ENCODE data around the gene HNRNPUL1. TPM values are rescaled to one million over a fixed set of nuclear protein-coding genes. Genes with fewer than 3 reads are reported as not detected.

The HNRNPUL1 gene
- total RNA-seq, 4 donors from 2014 or later, result 129 to 180 (median 150) TPM

GRCh38 chr19:41356984-41357739, 93.0 kb downstream of the HNRNPUL1 start:
- Histone ChIP-seq H3K27me3 (peaks cover 3% of the 10 kb centered on the region), H3K9me3 (no peaks in the 10 kb centered on the region), H3K4me3 (replicated peaks in 1 of 3) (no peak overlapping the region), H3K4me1 (peaks cover 12 to 17% of the 10 kb centered on the region in 2 donors), H3K27ac (no peak overlapping the region), H3K36me3 (no peaks in the 10 kb centered on the region)
- intact Hi-C loops (cut with DNase I), result no loop called here
- no peak for TF ChIP-seq POLR2A (IDR thresholded peaks at IDR 0.05)
- no peak for TF ChIP-seq CTCF (IDR thresholded peaks at IDR 0.05)
- WGBS, 2 donors, result 88 to 92% methylated on average over 10 to 11 of the region's 11 CpGs
- DNase-seq, result no peak

Small RNA genes within 50 kb of the gene (small RNA-seq; reads per million reads assigned to genes)
- gene RN7SL34P, result not detected

Other genes with a start within 250 kb of the HNRNPUL1 start
- not detected for gene CYP2A13, start 175.9 kb upstream of the HNRNPUL1 start, total RNA-seq
- not detected for gene CYP2F1, start 149.9 kb upstream of the HNRNPUL1 start, total RNA-seq
- gene CYP2S1, start 71.2 kb upstream of the HNRNPUL1 start, total RNA-seq, result 1 to 10 TPM in 3 of 4 donors, not detected in 1; 1.0 to 2.3 (median 1.0) TPM
- gene AXL, start 45.1 kb upstream of the HNRNPUL1 start, total RNA-seq, result 10 to 100 TPM; 17.5 to 61.3 (median 35.4) TPM
- 10 to 100 TPM; 10.6 to 22.0 (median 19.3) TPM for gene CCDC97, start 45.8 kb downstream of the HNRNPUL1 start, total RNA-seq
- gene TGFB1, start 89.5 kb downstream of the HNRNPUL1 start, total RNA-seq, result 10 to 100 TPM in 3 of 4 donors, 1 to 10 TPM in 1; 9.6 to 13.7 (median 11.0) TPM
- gene B9D2, start 99.8 kb downstream of the HNRNPUL1 start, total RNA-seq, result 10 to 100 TPM in 2 of 4 donors, 1 to 10 TPM in 2; 5.9 to 12.5 (median 9.9) TPM
- gene TMEM91, start 112.2 kb downstream of the HNRNPUL1 start, total RNA-seq, result 10 to 100 TPM in 2 of 4 donors, 1 to 10 TPM in 2; 5.0 to 14.9 (median 9.0) TPM
- 10 to 100 TPM; 11.8 to 20.7 (median 14.2) TPM for gene EXOSC5, start 133.0 kb downstream of the HNRNPUL1 start, total RNA-seq
- 10 to 100 TPM; 57.4 to 90.9 (median 85.6) TPM for gene BCKDHA, start 133.4 kb downstream of the HNRNPUL1 start, total RNA-seq
- 1 to 10 TPM in 2 of 4 donors, under 1 TPM in 1, not detected in 1; 0.59 to 2.4 (median 1.4) TPM for gene B3GNT8, start 163.0 kb downstream of the HNRNPUL1 start, total RNA-seq
- gene DMAC2, start 175.5 kb downstream of the HNRNPUL1 start, total RNA-seq, result 10 to 100 TPM; 39.1 to 53.1 (median 44.2) TPM
- not detected for gene ERICH4, start 178.8 kb downstream of the HNRNPUL1 start, total RNA-seq

Measured in thyroid gland (tissue), 4 donors.